HG03439 (cell line): ENCODE data around the gene MCM3AP.
A peak's percentile ranks its signal among the peaks of the same experiment; 100 is the strongest.
"Not testable (repeated sequence)": the region's sequence is repeated elsewhere in the genome, so short reads cannot be mapped to it uniquely, and the experiment has no call there.

Experiments used
- ATAC-seq: cut with Tn5 transposase; IDR thresholded peaks from one replicate; pipeline ENCODE4 v1.9.1; 2021; ENCODE audit warnings: mild to moderate bottlenecking, moderate library complexity; ENCODE audit not compliant: unreplicated experiment

The MCM3AP gene

DNA sequence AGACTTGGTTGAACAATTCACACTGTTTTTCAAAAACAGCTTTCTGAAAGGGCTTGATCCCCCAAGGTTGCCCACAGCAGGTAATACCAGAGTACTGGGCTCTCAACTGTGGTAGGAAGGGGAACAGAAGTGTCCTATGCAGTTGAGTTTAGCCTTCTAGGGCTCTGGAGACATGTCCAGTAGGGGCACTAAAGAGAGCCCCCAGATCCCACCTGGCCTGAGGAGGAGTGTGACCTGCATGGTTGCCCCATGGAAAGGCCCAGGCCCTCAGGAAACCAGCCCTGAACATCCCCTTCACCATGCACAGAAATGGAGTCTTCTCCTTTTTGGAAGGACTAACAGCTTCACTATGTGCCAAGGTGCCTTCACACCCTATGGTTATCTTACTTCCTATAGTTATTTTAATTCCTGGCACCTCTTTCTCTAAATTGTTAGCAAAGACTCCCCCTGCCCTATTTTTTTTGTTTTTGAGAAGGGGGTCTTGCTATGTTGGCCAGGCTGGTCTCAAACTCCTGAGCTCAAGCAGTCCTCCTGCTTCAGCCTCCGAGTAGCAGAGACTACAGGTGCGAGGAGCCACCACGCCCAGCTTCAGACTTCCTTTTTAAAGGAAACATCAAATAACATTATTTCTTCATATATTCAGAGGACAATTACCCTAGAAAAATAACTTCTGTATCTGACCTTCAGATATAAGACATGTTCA is 40.0 kb downstream of the MCM3AP start:
- no peak for ATAC-seq

DNA sequence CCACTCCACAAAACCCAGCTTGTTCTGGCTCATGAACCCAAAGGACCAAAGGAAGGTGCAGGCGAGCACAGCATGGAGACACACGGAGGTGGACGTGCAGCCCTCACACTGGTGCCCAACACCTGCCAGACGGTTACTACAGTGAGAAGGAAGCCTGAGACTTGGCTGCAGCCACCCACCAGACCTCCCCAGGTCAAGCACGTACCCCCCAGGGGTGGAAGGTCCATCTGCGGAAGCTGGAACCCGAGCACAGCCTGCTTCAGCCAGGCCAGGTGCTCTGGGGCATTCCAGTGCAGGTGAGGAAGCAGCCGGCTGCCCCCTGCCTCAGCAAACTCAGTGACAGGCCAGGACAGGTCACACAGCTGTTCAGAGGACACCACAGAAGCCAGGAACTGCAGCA is 40.8 kb downstream of the MCM3AP start:
- no peak for ATAC-seq

DNA sequence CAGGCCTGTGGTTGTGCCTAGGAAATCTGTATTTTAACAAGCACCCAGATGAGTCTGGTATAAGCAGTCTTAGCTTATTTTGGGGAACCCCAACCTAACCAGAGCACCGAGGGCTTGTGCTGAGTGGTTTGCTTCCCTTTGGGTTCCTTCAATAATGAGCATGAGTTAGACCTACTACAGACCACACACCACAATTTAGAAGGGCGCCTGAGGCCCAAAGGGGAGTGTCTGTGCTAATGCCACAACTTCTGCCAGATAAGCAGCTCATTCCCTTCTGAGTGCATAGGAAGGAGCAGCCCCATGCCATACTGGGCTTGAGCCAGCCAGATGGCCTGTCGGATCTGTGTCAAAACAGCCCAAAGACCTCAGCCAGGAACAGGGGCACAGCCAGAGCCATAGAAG is 41.5 kb downstream of the MCM3AP start:
- no peak for ATAC-seq

GRCh38 chr21:46243325-46243724 is 42.1 kb downstream of the MCM3AP start:
- ATAC-seq, result no peak

DNA sequence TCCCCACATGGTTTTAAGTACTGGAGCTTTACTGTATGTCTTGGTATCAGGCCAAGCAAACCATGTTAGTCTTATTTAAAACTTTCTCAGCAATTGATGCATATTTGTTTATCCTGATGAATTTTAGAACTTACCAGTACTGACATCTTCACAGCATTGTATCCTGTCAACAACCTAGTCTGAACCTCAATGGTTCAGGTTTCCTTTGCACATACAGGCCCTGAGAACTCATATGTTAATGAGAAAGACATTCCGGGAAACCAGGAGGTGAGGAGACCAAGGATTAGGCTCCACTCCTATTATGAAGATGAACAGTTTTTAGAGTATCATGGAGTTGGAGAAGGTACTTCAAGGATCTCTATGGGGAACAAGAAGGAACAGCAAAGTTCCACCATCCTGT is 43.8 kb downstream of the MCM3AP start:
- ATAC-seq, result not testable (repeated sequence)

DNA sequence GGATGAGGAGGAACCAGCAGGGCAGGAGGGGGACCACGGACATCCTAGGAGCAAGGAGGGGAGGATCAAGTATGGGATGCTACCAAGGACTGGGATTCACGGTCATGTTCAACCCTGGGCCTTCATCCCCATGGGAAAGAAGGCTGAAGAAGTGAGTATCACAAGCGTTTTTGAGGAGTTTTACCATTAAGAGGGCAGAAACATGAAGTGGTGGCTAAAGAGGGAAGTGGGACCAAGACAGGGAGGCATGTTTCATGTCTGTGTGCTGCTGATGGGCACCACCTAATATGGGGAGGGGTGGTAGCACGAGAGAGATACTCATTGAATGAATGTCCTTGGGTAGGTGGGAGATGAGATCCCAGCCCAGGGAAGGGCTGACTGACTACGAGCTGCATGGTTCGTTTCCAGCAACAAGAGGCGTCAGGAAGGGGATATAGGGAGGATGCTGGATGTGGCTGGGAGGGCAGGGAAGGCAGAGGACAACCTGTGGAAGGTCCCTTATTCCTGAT is 45.5 kb downstream of the MCM3AP start:
- ATAC-seq, result no peak

DNA sequence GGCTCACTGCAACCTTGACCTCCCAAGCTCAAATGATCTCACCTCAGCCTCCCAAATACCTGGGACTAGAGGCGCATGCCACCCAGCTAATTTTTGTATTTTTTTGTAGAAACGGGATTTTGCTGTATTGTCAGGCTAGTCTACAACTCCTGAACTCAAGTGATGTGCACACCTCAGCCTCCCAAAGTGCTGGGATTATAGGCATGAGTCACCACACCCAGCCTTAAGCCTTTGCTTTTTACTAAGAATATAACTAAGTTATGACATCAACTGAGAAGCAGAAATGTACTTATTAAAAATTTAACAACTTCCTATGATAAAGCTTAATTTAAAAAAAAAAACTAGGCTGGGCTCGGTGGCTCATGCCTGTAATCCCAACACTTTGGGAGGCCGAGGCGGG is 47.9 kb downstream of the MCM3AP start:
- no peak for ATAC-seq

GRCh38 chr21:46234436-46234950 is 50.9 kb downstream of the MCM3AP start:
- no peak for ATAC-seq

- no peak for ATAC-seq
Observed at GRCh38 chr21:46229923-46230260, 55.5 kb downstream of the MCM3AP start.

GRCh38 chr21:46229133-46229922 is 56.1 kb downstream of the MCM3AP start:
- peak; percentile 31 for ATAC-seq

DNA sequence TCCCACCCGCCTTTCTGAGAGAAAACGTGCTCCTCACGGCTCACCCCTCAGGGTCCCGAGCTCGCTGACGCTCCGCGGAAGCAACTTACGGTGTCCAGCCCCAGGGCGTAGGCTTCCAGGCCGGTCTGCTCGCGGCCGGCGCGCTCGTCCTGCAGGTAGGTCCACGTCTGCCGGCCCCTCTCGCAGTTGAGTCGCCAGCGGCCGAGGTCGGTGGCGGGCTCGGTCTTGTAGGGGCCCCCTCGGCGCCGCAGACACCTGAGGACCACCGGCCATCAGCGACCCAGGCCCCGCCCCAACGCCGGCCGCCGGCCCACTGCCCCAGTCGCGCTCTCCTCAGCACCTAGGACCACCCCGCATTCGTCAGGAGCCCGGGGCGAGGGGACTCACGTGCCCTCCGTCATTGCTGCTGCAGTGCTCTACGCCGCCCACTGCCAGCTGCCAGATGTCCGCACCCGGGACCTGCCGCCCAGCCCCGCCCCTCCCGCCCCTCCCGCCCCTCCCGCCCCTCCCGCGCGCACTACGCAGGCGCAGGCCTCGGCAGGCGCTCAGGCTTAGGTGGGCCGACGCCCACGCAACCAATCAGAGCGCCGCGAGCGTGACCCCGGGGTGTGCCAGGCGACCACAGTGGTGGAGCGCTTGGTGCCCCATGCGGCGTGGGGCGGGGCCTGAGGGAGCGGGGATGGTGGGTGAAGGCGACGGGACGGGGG is 56.9 kb downstream of the MCM3AP start, which contains the start of gene LSS:
Gene LSS, minus strand, starts transcription at position 430 of the 707 bp plus-strand sequence. Its CDS starts 29 bp downstream, at position 401.
- ATAC-seq, result peak; percentile 85

- ATAC-seq, result peak; percentile 4
Observed at GRCh38 chr21:46227811-46228344, 57.5 kb downstream of the MCM3AP start.

- no peak for ATAC-seq
Observed at GRCh38 chr21:46226920-46227599, 58.4 kb downstream of the MCM3AP start.

DNA sequence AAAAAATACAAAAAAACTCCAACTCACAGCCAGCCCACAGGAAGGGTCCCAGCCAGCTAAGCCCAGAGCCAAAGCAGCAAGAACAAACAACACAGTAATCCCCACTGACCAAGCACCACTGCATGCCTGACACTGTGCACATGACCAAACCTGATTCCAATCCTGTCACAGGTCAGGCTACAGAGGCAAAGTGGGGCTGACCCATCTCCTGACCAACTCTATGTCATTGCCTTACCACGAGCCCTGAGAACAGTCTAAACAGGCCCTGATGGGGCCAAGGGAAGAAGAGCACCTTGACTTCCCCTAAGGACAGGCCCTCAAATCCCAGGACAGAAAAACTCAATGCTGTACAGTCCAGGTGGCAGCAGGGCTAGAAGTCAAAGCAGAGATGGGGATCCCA is 59.3 kb downstream of the MCM3AP start:
- ATAC-seq, result no peak

GRCh38 chr21:46223661-46224060 is 61.8 kb downstream of the MCM3AP start:
- not testable (repeated sequence) for ATAC-seq

GRCh38 chr21:46223217-46223616 is 62.2 kb downstream of the MCM3AP start:
- ATAC-seq, result no peak

- ATAC-seq, result no peak
Observed at GRCh38 chr21:46222436-46223116, 62.8 kb downstream of the MCM3AP start.

DNA sequence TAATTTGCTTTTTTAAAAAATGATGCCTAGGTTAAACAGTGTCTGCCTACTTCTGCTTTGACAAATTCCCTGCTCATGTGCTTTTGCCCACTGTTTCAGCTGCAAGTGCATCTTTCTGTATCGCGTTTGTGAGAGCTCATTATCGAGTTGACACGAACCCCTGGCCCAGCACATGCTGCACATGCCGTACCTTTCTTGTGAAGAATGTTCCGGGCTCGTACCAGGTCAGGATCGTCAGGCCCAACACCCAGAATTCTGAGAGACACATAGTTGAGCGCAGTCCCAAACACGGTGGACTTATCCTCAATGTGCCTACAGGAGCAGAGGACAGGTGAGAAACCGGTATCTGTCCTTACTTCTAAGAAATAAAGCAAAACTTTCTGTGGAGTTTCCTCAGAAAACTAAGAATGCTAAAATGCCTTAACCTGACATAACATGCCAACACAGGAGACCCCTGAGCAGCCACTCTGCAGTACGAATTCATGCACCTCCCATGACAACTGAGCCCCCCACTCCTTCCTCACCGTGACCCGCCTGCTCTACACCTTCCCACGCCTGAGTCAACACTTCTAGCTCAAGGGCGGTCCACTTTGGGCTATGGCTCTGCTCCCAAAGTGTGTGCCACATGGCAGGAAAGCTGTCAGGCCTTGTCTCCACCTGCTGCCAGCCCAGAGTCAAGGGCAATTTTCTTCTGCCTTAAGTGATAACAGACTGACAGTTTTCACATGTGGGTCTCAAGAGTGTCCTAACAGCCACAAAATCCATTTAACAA is 63.6 kb downstream of the MCM3AP start:
- ATAC-seq, result no peak

DNA sequence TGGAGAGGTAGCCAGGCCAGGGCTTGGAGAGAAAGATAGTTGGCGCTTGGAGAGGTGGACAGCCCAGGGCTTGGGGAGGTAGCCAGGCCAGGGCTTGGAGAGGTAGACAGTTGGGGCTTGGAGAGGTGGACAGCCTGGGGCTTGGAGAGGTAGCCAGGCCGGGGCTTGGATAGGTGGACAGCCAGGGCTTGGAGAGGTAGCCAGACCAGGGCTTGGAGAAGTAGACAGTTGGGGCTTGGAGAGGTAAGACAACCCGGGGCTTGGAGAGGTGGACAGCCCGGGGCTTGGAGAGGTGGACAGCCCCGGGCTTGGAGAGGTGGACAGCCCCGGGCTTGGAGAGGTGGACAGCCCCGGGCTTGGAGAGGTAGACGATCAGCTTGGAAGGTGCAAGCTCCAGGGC is 64.6 kb downstream of the MCM3AP start:
- no peak for ATAC-seq
